Posterior vena cava (tissue), 2 donors: ENCODE results near the gene MTCL1. TPM values are rescaled to one million over a fixed set of nuclear protein-coding genes. Genes with fewer than 3 reads are reported as not detected.
A peak's percentile ranks its signal among the peaks of the same experiment; 100 is the strongest.

Experiments
- DNase-seq: peaks from one replicate; pipeline ENCODE4 v3.0.0-alpha.2; 2020; ENCODE audit warnings: low spot score
- intact Hi-C, 2 donors: fragments of 100-400 bp; cut with DNase I; formaldehyde crosslinking; loops; one replicate each; pipeline versions ENCODE4 v1.14.1 to v1.14.2; 2022 to 2023
- total RNA-seq, 2 donors: library from RNA; stranded (reverse); fragmentation: NEBNext Ultra II Directional; extraction: Animal tissue kit (Norgen Biotek cat#: 25700); gene quantifications; one replicate each; pipeline ENCODE4 v1.2.1, GENCODE V29; 2021
- donor health status: DM: yes; HTN: yes; CAD: no.
- donor health status: DM: yes; HTN: yes; CAD: no.

MTCL1 gene
- total RNA-seq, 2 donors from 2014 or later = 7.4 to 17.2 TPM

DNA sequence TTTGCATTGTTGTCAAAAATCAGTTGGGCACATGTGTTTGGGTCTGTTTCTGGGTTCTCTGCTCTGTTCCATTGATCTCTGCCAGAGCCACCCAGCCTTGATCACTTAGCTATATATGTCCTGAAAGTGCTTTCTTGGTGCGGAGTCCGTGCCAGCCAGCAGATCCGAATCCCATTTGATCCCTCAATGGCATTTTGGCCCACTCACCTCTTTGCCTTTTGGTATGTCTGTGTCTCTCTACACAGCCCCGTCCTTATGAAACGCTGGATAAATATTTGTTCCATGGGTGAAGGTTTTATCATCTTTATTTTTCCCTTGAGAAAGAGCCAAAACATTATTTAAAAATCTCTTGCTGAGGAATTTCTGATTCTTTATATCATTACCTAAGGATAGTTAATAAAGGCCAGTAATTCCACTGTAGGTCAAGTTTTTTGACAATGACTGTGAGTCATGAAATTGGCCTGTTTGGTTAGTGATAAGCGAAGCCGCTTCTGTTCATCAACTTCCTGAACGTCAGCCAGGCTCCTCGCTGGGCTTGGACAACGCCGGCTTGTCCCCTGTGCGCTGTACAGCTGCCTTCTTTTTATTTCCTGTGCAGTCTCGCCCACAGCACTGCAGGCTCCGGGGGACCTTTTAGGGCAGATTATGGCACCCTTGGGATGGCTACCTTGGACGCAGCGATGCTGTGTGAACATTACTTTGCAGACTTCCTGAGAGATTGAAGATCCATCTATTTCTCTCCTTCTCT, 24.9 kb downstream of the MTCL1 start:
- intact Hi-C loops = no loop called here
- peak; percentile 87 for DNase-seq

DNA sequence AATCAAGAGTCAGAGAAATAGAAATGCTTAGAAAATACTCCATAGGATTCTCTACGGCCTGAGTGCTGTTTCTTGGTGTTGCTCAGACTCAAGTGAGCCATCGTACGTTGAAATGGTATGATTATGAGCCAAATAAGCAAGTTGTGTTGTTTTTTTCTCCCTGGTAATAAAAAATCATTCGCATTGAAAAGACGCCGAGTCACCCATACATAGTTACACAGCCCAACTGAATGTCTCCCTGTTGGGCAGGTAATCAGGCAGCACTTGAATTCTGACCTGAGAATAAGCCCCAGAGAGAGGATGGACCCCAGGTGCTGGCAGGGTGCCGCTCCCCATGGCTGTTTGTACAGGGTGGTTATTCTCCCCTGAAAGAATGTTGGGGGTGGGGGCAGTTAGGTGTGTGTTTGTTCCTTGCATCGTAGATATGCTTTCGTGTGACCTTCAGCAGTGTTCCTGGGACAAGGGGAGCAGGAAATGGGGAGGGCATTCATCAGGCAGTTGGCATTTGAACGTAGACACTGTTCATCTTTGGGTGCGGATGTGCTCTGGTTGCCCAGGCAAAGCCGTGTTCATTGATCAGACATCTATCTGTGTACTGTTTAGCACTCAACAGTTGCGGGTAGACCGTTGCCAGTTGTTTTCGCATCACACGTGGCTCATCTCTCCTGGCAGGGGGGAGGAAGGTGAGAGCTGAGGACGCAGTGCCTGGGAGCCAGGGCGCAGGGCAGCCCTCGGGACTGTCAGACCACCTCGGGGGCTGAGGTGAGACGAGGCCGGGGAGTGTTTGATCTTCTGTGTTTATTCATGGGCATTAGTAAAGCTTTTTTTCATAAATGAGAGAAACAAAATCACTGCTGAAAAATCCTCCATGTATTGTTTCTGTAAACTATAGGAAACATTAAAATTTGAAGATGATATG, 27.3 kb downstream of the MTCL1 start:
- intact Hi-C loops = no loop called here
- no peak for DNase-seq

DNA sequence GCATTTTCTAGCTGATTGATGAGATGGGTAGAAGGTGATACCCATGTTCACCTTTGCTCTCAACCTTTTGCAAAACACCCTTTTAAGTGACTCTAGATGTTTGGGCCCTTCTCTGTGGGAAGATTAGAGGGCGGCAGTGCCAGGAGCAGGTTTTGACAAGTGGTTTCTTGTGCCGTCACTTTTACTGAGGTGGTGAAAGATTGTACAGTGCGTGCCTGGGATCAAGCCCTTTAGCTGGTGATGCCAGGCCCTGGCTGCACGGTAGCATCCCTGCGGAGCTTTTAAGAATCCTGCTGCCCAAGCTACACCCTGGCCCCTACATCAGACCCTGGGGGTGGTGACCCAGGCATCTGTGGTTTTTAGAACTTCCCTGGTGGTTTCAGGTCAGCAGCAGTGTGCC, 29.1 kb downstream of the MTCL1 start:
- no peak for DNase-seq
- intact Hi-C loops = no loop called here

DNA sequence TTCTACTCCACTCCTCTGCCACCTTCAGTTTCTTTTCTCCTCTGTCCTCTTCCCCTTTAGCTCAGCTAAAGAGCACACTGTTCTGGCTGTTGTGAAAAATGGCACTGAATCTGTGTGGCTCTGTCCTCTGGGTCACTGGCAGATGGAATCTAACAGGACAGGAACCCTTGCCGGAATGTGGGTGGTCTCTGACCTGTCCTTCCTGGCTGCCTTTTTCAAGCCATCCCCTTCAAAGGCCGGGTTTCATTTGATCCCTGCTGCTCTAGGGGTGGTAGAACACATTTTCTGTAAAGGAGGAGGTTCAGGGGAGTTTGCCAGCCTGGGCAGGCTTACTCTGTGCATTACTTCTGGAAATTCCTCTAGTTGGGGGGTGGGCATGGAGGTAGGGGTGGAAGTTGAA, 29.9 kb downstream of the MTCL1 start:
- no peak for DNase-seq
- intact Hi-C loops = loop anchor here in 1 of 2 donors (1.0 kb wide), 1 partner anchor 24 kb away; no protein-coding TSS in a partner anchor

DNA sequence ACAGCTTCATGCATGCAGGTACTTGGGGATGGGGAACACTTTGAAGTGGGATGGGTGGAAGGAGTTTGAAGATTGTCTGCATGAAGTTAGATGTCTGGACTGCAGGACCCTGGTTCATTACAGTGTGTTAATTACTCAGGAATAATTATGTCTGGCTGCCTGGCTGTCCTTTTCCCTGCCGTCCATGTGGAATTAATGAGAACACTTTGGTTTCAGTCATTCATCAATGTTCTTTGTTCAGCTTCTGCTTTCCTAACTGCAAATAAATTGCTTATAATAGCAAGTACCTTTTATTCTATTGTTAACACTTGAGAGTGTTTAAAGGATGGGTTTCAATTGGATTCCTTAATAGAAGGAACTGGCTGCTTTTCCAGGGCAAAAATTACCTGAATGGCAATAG, 35.8 kb downstream of the MTCL1 start:
- DNase-seq = no peak
- intact Hi-C loops = loop anchor here in 1 of 2 donors (10.0 kb wide), 1 partner anchor 596 kb away; no protein-coding TSS in a partner anchor

DNA sequence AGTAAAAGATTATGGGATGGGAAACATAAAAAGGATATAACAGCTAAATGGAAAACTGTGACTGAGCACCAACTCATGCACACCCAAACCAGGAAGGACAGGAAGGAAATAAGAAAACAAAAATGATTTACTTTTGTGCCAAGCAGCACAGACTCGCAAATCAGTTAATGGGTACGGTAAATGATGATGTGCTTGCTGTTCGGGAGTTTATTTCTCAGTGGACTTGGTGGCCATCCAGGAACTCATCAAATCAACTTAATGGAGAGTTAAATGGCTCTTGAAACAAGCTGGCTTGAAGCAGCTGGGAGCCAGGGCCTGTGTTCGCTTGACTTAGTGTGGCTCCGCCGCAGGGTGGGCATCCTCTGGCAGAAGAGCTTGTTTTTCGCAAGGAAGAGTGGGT, 36.2 kb downstream of the MTCL1 start:
- intact Hi-C loops = loop anchor here in 1 of 2 donors (10.0 kb wide), 1 partner anchor 597 kb away; no protein-coding TSS in a partner anchor
- no peak for DNase-seq

DNA sequence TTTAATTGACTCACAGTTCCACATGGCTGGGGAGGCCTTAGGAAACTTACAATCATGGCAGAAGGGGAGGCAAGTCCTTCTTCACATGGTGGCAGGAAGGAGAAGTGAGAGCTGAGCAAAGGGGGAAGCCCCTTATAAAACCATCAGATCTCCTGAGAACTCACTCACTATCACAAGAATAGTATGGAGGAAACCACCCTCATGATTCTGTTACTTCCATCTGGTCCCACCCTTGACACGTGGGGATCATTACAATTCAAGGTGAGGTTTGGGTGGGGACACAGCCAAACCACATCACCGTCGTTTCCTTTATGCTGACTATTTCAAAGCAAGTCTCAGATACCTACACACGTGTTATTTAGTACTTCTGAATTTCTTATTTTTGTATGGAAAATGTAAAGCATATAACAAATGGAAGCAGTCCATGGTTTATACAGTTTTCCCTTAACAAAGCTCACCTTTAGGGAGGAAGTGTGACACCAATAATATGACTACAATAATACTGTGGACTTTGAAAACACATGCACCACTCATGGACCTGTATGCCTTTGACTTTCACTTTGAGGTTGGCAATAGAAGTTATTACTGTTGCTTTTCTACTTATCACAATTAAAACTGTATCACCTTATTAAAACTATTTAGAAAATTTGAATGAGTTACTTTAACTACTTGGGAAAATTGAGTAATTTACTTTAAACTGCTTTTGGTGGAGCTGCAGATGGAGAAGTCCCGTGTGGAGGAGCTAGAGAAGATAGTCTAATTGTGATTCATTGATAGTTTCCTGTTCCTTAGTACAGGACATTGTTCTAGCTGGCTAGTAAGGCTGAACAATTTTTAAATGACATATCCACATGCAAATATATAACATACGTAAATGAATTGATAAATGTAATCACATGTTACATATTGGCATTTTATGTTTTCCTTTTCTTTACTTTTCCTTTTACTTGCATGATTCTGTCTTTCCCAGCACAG, 37.3 kb downstream of the MTCL1 start:
- intact Hi-C loops = loop anchor here in 1 of 2 donors (10.0 kb wide), 1 partner anchor 598 kb away; no protein-coding TSS in a partner anchor
- DNase-seq = no peak

DNA sequence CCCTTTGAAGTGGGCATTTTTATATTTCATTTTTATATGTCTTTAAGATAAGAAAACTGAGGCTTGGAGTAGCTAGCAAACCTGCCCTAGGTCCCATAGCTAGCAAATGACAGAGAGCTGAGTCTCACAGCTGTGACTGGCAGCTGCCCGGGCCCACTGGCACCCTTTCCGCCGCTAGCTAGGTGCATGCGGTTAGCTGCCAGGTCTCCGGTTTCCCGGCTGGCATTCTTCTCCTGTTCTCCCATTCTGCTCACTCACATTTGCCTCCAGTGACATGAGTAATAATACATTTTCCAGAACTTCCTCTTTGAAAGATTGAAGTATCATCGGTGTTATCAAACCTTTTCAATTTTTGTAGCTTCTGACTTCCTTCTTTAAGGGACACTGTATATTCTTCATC, 38.7 kb downstream of the MTCL1 start:
- intact Hi-C loops = loop anchor here in 1 of 2 donors (10.0 kb wide), 1 partner anchor 599 kb away; no protein-coding TSS in a partner anchor
- no peak for DNase-seq

DNA sequence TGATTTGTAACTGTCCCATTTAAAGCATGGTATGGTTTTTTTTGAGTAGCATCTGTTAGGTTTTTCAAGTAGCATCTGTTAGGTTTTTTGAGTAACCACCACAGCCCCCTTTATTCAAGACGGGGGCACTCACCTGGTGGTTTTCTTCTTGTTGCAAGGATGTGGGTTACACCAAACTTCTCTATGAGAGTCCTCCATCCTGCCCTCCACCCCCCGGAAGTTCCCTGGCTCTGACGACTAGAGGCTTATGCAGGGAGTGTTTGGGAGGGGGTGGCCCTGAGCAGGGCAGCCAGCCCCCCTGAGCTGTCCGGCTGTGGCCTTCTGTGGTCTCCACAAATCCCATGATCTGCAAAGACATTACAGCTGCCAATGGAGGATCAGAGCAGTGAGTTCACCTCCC, 39.3 kb downstream of the MTCL1 start:
- no peak for DNase-seq
- intact Hi-C loops = loop anchor here in 1 of 2 donors (10.0 kb wide), 1 partner anchor 600 kb away; no protein-coding TSS in a partner anchor

DNA sequence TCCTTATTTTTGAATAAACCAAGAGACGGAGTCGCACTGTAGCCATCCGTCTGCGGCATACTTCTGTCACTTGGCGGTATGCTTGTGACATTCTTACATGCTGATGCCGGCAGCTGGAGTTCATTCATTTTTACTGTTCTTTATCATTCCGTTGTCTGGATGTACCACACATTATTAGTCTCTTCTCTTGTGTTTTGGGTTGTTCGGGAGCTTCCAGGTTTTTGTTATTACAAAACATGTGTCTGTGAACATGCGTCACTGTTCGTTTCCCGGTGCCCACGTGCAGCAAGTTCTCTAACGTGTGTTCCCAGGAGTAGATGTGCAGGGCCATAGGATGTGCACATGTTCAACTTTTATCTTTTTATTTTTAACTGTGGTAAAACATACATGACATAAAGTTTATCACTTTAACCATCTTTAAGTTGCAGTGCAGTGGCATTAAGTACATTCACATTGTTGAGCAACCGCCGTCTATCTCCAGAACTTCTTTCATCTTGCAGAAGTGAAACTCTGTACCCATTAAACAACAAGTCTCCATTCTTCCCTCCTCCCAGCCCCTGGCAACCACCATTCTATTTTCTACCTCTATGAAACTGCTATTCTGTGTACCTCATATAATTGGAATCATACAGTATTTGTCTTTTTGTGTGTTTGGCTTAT, 40.1 kb downstream of the MTCL1 start:
- DNase-seq = no peak
- intact Hi-C loops = loop anchor here in 1 of 2 donors (10.0 kb wide), 1 partner anchor 601 kb away; no protein-coding TSS in a partner anchor

DNA sequence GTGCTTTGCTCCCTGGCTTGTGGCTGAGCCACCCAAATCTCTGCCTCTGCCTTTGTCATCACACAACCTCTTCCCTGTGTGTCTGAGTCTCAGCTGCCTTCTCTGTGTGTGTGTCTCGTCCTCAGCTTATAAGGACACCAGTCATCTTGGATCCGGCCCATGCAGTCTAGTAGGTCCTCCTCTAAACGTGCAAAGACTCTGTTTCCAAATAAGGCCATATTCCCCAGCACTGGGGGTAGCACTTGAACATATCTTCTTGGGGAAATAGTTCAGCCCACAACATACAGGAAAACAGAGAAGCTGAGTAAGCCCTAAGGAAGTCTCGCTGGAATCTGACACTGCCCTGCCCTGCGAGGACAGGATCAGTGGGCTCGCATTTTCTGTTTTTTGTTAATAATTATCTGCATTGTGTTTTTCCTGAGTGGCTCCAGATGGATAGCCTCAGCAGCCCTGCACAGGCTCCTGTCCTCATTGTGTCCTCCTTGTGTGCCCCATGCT, 42.1 kb downstream of the MTCL1 start:
- intact Hi-C loops = loop anchor here in 1 of 2 donors (10.0 kb wide), 1 partner anchor 603 kb away; no protein-coding TSS in a partner anchor
- DNase-seq = no peak

DNA sequence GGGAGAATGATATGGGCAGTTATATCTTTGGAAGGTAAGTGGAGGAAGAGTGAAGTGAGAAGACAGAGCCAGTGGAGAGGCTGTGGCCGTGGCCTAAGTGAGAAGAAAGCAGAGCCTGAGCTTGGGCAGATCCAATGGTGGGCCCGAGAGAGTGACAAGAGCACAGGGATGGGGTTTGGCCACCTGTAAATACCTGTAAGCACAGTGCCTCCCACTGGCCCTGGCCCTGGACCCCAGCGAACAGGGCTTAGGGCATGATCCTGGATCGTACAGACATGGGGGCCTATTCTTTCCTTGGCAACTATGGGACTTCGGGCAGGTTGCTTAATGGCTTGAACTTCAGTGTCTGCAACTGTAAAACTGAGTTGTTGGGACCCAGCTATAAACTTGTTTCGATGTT, 44.1 kb downstream of the MTCL1 start:
- intact Hi-C loops = loop anchor here in 1 of 2 donors (10.0 kb wide), 1 partner anchor 605 kb away; no protein-coding TSS in a partner anchor

DNA sequence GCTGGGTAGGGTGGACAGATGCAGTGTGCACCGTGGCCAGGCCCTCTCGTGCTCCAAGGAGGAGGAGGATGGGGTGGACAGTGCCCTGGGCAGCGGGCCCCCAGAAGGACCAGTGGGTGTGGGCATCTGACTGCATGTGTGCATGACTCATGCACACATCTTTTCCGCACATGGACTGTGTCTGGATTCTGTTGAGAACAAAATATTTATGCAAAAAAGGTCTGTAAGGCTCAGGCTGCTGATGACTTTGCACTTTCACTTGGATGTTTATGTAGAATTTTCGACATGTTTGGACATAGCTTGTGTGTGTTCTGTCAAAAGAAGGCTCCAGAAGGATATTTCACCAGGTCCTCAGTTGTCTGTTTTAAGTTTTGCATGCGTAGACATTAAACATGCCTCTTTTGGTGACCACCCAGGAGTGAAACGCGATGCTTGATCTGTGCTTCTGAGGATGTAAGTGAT, 45.6 kb downstream of the MTCL1 start:
- intact Hi-C loops = no loop called here
- DNase-seq = no peak

More for the DNA sequence above, 44.1 kb downstream of the MTCL1 start:
- DNase-seq = no peak

DNA sequence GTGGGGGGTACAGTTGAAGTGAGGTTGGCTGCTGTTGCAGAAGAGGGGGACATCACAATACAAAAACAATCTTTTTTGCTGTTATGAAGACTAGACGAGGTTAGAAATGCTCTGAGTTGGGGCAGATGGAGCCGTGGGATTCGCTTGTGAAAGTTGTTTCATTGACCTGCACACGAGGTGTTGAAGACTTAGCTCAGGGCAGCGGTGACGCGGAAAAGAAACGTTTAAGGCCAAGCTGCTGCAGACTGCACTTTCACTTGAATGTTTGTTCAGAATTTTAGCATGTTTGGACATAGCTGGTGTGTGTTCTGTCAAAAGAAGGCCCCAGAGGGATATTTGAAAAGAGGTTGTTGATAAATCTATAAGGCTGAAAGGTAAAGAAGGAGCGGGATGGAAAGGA, 46.3 kb downstream of the MTCL1 start:
- intact Hi-C loops = no loop called here
- no peak for DNase-seq

DNA sequence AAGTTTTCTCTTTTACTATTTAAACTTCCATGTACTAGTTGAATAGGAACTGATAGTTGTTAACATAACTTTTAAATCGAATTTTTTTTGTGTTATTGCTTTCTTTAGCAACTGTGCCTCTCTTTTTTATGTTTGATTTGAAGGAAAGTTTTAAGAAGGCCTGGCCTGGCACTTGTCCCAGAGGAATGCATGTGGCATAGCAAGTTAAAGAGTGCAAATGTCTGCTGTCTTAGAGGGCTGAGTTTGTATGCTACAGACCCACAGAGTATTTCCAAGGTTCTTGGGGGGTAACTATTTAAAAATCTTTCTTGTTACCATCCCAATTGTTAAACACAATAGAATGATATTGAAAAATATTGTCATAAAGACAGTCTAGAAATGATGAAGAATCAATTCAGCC, 47.0 kb downstream of the MTCL1 start:
- intact Hi-C loops = no loop called here
- no peak for DNase-seq

DNA sequence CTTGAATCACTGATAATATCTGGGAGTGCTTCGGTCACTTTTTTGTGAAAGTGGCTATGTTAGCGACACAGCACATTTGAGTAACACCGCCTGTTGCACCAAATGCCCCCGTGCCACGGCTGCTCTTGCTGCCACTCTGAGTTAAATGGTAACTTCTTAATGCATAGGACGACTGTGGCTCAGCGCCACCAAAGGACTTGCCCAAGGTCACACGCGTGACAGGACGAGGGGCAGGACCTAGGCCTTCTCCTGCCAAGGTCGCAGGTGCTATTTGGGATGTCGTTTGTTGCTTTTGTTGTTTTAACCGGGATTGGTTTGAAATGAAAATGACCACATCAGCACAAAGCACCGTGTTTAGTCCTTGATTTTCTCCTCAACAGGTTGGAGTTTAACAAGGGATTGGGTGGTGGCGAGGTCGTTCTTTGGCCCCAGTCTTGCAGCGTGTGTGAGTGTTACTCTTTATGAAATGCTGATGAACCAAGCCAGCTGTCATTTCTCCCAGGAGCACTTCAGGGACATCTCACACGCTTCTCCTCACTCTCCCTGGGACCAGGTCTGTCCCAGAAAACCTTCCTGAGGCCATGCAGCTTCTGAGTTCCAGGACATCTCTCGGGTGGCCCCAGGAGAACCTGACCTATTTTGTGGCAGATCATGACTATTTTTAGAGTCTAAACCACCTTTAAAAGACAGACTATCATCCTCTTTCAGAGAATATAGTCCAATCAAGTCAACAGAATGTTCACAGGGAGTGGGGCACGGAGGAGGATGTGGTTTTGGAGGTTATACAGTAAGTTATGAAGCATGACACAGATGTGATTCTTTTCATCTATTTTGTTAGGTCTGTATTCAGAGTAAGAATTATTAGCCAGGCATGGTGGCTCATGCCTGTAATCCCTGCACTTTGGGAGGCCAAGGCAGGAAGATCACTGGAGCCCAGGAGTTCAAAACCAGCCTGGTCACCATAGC, 49.9 kb downstream of the MTCL1 start:
- intact Hi-C loops = no loop called here
- no peak for DNase-seq

DNA sequence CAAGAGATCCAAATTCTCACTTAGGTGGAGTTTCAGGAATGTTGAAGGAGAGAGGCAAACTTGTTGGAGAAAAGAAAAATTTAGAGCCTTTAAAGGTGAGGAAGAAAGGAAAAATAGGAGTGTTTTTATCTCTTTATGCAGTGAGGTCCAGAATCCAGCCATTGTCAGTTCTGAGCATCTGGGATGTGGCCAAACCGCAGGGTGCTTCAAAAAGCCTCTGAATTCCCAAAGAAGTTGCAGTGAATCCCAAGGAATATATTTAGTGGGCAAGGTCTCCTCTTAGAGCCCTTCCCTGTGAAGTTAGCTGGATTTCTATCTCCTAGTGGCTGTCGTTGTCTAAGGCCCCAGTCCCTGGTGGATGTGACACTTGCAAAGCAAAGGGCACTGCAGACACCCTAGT, 51.2 kb downstream of the MTCL1 start:
- intact Hi-C loops = no loop called here
- DNase-seq = no peak
